DMS153 (cell line): ENCODE data around the gene SIRT3.
A peak's percentile ranks its signal among the peaks of the same experiment; 100 is the strongest.
"Not testable (repeated sequence)": the region's sequence is repeated elsewhere in the genome, so short reads cannot be mapped to it uniquely, and the experiment has no call there.

Source experiments
- DNase-seq: peaks from one replicate; lab custom pipeline; 2025; lab: John Stamatoyannopoulos, UW

SIRT3 gene

DNA sequence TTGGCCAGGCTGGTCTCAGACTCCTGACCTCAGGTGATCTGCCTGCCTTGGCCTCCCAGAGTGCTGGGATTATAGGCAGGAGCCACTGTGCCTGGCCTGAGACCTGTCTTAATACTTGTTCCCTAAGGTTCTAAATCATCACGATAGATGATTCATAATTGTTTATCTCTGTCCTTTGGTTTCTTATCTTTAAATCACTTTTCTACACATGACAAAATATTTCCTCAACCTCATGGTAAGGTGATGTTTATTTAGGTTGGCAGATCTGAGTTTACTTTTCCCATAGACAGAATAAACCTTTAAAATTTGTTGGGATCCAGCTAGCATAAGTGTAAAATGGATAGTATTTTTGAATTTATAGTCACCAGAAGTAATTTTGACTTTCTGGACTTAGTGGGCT lies 4.2 kb upstream of the SIRT3 start:
- DNase-seq: no peak

DNA sequence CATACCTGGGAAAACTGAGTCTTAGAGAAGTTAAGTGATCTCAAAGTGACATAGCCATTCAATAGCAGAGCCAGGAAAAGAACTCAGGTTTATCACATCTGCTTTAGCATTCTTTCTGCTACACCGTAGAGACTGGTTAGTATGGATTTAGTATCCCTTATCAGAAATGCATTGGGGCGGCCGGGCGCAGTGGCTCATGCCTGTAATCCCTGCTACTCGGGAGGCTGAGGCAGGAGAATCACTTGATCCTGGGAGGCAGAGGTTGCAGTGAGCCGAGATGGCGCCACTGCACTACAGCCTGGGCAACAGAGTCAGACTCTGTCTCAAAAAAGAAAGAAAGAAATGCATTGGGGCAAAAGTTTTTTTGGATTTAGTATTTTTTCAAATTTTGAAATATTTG lies 2.2 kb upstream of the SIRT3 start:
- not testable (repeated sequence) for DNase-seq

DNA sequence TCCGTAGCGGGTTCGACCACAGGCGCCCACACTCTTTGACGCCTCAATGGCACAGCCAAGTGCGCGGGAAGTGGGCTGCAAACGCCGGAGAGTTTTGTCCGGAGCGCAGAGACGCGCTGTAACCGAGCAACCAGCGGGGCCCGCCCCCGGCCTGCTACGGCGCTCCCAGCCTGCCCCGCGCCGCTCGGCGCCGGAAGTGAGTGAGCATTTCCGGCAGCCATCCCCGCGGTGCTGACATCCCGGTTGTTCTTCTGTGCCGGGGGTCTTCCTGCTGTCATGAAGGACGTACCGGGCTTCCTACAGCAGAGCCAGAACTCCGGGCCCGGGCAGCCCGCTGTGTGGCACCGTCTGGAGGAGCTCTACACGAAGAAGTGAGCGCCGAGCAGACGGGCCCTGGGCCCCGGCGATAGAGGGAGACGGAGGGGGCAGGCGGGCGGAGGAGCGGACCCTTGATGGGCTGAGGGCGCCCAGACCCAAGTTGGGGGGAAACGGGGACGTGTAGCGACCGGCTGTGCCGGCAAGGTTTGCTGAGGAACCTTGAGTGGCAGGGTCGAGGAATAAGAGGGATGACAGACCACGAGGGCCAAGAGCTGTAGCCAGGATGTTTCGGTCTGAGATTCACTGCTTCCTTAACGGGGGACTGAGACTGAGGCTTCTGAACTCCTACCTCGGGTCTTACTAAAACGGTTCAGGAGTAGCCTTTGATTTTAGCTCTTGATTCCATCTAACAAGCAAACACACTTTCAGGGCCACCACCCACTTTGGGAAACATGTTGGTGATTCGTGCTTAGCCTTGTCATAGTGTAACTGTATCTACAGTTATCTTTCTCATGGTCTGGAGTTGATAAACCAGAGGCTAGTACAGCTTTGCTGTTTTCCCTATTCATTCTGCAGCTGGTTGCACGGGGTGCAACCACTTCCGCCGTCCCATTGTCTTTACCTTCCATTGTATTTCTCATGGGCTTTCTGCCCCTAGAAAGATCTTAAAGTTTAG lies 929 bp upstream of the SIRT3 start, which contains the start of gene PSMD13:
TSS of gene PSMD13 (plus strand) at position 203 of the 994 bp plus-strand sequence. CDS start at position 277, 74 bp downstream.
- peak; percentile 60 for DNase-seq

DNA sequence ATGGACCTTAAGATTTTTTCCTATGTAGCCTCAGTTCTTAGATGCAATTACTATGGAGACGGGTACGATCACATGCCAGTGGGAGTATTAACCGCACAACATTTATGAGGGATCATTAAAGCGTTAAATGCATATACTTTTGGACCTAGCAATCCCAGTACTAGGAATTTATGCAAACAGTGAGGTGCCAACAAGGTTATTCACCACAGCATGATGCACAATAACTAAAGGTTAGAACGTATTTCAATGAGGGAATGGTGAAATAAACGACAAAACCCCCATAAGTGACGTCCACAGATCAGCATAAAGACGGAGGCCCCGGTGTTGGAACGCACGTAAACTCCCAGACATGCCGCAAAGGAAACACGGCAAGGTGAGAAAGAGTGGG lies 539 bp downstream of the SIRT3 start:
- DNase-seq: no peak

DNA sequence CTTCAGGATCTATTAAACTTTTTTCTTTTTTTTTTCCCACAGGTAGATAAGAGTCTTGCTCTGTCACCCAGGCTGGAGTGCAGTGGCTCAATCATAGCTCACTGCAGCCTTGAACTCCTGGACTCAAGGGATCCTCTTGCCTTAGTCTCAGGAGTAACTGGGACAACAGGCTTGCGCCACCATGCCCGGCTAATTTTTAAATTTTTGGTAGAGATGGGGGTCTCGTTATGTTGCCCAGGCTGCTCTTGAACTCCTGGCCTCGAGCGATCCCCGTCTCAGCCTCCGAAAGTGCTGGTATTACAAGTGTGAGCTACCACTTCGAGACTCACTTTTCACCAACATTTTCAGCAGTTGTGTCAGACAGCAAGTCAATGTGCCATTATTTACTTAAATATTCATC lies 962 bp downstream of the SIRT3 start:
- no peak for DNase-seq

DNA sequence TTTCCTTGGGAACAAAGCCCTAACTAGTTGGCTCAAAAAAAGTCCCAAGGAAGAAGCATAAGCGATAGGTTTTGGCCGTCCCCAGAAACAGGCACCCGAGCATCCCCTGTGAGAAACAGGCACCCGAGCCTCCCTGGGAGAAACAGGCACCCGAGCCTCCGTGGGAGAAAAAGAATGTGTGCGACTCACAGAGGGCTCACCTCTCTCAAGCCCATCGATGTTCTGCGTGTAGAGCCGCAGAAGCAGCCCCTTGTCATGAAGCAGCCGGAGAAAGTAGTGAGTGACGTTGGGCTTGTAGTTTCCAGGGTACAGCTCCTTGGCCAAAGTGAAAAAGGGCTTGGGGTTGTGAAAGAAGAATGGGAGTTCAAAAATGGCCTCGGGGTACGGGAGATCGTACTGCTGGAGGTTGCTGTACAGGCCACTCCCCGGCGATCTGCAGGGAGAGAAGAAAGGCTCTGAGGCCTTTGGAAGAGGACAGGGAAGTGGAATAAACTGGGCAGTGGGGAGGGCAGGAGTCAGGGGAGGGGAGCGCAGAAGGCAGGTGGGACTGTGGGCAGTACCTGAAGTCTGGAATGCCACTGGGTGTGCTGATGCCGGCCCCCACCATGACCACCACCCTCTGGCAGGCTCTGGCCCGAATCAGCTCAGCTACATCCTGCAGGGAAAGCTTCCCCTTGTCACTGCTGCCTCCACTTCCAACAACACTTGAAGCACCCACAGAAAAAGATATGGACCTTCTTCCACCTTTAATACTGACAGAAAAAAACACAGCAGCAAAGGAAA lies 3.2 kb downstream of the SIRT3 start:
- DNase-seq: no peak

DNA sequence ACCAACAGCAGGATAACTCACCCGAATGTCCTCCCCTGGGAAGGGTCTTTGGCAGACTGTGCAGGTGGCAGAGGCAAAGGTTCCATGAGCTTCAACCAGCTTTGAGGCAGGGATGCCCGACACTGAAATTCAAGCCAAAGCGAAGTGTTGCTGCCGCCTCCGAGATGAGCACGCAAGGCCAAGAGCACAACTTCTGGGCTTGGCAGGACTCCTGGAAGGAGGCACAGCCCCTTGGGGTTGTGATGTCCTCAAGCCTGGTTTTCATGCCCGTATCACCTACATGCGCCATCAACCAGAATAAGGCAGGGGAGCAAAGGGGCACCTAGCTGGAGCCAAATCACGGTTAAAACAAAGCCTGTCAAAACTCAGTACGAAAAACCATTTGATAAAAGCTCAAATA lies 5.7 kb downstream of the SIRT3 start:
- no peak for DNase-seq

DNA sequence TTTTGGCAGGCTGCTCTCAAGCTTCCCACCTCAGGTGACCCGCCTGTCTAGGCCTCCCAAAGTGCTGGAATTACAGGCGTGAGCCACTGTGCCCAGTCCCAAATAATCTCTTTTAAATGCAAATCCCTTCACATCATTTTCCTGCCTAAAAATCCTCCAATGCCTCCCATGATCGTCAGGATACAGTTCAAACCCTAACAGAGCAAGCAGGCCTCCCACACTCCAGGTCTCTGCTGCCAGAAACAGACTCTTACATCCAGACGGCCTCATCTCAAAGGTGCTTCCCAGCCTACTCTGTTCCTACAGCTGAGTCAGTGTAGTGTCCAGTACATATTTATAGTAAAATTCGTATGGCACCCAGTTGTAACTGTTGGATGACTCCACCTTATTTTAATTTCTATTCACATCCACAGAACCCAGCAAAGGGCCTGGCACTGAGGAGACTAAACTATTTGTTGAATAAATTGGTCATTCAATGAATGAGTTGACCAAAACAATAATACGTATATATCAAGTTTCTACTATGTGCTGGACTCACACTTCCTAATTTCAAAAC lies 8.2 kb downstream of the SIRT3 start:
- DNase-seq: no peak

DNA sequence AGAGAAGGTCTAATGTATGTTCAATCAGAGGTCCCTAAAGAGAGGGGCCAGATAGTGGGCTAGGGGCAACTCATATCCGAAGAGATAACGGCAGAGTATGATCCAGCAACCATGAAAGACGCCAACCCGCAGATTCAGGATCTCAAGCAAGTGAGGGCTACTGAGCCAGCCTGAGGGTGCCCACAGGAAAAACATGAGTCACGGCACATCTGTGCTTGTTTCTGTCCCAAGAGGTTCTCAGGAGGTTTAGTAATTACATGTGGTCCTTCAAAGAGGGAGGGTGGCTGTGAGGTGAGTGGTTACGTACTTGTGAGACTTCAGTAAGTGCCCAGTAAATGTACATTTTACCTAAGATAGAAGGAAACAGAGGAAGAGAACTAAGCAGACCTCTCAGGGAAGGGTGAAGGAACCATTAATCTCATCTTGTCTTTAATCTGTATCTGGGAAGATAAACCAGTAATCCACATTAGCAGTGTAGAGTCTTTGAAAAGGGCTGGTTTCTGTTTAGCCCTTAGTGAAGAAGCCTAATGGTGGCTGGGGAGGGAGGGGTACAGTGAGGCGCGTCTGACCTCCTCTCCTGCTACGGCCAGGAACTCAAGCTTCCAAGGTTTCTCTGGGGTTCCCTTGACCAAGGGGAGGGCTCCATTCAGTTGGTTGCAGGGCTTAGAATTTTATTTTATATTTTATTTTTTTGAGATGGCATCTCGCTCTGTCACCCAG lies 10.2 kb downstream of the SIRT3 start:
- no peak for DNase-seq

DNA sequence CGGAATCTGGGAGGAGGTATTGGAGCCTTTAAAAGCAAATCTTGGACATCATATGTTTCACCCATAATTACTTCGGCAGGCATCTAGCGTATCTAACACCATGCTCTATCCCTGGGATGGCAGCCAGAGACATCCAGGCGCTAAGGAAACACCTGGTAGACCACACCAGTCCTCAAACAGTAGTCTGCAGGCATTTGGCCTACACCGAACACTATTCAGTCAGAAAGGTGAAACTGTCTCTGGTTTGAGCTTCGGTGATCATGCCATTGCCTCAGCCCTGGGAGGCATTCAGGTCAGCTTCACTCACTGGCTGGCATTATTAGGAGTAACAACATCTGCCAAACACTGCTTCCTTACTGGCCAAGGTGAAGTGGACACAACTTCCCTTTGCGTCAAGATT lies 11.7 kb downstream of the SIRT3 start:
- DNase-seq: no peak

DNA sequence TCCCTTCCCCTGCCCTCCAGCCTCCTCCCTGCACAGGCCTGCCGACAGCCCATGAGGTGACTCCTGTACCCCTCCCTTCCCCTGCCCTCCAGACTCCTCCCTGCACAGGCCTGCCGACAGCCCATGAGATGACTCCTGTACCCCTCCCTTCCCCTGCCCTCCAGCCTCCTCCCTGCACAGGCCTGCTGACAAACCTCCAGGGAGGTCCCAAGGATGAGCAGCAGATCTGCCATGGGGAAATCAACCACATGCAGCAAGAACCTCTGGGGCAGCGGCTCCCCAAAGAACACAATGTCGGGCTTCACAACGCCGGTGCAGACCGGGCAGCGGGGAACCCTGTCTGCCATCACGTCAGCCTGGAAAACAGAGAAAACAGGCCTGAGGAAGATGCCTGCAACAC lies 12.3 kb downstream of the SIRT3 start:
- DNase-seq: no peak

DNA sequence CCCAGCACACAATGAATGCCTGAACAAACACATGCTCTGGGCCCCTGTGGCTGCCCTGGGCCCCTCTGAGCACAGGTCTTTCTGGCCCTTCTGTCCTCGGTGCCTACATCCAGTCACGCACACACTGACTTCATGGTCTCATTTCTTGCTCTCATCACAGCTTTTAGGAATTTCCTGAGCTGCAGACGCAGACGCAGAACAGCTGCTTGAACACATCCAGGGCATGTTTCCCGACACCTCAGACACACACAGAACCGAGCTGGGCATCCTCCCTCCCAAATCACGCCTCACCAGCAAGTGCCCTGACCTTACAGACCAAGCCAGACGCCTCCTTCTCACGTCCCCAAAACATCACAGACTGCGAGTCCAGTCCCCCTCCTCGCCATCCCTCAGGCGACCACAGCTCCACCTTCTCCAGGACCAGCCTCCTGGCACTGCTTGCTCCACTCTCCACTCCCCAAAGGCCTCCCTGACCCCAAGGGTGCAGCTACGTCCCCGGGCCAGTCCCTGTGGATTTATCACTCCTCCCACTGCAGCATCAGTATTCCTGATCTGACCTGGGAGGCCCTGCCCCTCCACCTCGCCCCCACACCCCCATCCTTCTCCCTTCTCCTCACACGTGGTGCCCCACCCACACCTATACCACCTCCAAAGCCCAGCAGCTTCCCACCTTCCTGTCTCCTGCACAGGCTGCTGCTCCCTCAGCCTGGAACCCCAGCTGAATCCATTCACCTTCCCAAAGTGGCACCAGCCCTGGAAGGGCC lies 12.9 kb downstream of the SIRT3 start:
- DNase-seq: no peak

DNA sequence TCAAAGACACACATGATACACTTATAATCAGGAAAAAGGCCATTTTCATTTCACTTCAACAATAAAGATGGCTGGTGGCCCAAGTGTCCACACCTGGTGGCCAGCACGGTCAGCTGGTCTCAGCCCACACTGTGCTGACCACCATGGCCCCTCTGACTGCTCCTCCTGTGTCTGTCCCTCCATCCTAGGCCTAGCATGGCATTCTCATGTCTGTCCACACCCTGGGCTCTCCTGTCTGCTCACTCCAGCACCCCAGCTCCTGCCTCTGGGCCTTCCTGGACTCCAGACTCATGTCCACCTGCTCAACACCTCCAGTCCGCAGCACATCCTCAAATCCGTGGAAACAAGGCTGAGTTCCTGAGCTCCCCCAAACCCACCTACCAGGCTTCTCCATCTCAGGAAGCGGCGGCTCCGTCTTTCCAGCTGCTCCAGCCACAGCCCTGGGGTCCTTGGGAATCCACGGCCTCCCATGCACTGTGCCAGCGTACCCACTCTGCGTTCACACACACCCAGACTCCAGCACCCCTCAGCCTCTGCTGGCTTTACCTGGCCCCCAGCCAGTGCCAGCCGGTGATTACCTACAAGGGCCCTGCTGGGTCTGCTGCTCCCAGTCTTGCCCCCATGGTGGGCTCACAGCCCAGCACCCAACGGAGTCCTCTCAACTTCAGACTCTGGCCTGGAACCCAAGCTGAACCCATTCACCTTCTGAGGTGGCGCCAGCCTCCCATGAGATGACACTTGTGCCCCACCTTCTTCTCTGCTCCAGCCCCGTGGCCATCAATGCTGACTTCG lies 13.9 kb downstream of the SIRT3 start:
- DNase-seq: no peak

DNA sequence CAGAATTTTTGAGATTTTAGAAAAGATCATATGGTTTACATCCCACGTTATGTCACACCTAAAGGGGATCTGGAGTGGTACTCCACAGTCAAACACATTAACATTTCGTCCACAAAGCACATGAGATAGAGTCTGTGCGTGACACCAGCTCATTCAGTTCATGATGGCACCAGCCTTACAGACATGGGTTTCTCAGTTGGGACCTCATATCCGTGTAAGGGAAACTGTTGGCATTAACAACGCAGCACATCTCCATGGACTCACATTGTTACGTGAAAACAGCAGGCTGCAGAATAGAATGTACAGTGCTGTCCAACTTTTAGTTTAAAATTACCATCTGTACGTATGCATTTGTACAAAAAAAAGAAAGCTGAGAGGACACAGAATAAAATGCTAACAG lies 14.6 kb downstream of the SIRT3 start:
- no peak for DNase-seq

DNA sequence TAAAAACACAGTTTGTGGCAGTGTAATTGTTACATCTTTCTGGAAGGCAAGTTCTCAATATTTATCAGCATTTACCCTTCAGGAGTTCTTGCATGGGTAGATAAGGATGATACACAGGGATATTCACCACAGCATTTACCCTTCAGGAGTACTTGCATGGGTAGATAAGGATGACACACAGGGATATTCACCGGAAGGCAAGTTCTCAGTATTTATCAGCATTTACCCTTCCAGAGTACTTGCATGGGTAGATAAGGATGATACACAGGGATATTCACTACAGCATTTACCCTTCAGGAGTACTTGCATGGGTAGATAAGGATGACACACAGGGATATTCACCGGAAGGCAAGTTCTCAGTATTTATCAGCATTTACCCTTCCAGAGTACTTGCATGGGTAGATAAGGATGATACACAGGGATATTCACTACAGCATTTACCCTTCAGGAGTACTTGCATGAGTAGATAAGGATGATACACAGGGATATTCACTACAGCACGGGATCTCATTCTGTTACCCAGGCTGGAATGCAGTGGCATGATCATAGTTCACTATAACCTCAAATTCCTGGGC lies 15.4 kb downstream of the SIRT3 start:
- not testable (repeated sequence) for DNase-seq

DNA sequence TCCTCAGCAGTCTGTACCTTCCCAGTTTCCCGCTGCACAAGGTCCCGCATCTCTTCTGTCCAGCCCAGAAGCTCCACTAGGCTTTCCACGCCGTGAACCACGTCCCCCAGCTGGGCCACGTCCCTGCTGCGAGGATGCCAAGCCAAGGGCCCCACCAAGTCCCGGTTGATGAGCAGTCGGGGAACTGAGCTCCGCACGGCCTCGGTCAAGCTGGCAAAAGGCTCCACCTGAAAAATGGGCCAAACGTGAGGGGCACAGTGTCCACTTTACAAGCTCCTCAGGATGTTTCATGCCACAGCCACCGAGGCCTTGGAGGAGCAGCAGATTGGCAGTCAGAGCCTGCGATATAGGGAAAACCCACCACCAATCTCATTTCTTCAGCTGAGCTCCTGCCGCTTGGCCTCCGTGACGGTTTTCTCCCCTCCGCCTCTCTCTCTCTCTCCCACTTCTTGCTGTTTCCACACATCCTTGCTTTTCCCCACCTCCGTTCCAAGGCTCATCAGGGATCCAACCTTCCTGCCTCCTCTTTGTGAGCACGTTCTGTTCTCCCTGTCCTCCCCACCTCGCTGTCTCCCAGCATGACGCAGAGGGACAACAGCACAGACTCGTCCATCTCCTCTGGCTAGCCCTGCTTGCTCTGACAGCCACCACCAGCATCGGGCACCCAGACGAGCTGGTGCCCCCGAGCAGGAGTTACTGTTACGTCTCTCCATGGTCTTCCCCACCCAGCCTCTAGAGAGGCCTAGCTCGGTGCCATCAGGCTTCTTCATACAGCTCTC lies 17.1 kb downstream of the SIRT3 start:
- DNase-seq: no peak

DNA sequence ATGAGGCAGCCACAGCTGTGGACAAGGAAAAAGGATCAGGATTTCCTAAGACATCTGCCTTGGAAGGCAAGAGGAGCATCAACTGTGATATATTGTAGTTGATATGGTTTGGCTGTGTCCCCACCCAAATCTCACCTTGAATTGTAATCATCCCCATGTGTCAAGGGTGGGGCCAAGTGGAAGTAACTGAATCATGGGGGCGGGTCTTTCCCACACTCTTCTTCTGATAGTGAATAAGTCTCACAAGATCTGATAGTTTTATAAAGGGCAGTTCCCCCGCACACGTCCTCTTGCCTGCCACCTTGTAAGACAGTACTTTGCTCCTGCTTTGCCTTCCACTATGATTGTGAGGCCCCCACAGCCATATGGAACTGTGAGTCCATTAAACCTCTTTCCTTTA lies 18.4 kb downstream of the SIRT3 start:
- no peak for DNase-seq

DNA sequence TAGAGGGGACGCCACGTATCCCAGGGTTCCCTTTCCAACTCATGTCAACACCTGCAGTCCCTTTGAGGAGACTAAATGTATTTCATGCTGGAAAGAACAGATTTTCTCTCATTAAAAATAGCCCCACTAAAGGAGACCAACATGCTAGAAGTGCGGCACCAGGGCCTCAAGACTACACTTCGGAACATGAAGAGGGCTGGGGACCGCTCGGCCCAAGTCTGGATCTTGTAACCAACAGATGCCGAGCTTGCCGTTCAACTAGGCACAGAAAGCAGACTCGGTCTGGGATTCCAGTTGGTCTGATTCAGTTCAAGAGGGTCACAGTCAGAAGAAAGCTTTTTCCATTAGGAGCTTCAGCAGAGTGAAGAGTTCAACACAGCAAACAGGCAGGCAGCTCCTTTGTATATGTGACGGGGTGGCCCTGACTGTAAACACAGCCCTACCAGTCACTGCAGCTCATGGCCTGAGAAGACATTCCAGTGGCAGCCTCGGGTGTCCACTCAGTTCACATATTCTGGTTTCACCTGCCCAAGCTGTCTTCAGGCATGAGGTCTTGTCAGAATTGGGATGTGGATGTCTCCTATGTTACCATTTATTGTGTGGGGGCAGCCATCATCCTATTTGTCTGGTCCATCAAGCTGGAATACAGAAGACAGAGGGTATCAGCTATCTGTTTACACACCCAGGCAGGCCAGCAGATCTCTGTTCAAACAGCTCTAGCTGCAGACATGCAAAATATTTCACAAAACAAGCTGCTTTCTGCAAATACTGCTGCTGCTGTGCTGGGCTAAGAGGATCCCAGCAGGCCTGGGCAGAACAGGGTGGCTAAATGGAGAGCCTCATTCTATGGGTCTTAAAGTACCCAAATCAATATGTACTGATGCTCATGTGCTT lies 19.8 kb downstream of the SIRT3 start:
- no peak for DNase-seq
